SK-N-SH (cell line): ENCODE results near the gene LHPP. TPM values are rescaled to one million over a fixed set of nuclear protein-coding genes. Genes with fewer than 3 reads are reported as not detected.

Experiments used
- CTCF ChIA-PET: fragments of 300-600, 350-600 bp; formaldehyde crosslinking; extraction: SDS; loops from one replicate; lab custom pipeline; 2021; lab: Yijun Ruan, JAX
- POLR2A ChIA-PET: fragments of 350-600 bp; sonication (Branson Sonifier 250); formaldehyde crosslinking; extraction: SDS; loops from one replicate; lab custom pipeline; 2020; ENCODE audit warnings: antibody characterized with exemption, inconsistent platforms; lab: Yijun Ruan, JAX
- DNase-seq: peaks from one replicate; pipeline ENCODE4 v3.0.0; 2012
- H2AFZ ChIP-seq: fragments of 200-600 bp; sonication (generic); 2 replicates; pipeline ENCODE4 v1.8.1; 2016; ENCODE audit warnings: antibody characterized with exemption, mild to moderate bottlenecking, low read depth
- H3F3A ChIP-seq: fragments of 200-600 bp; sonication (generic); replicated peaks from 2 replicates; pipeline ENCODE3; 2016; ENCODE audit warnings: antibody characterized with exemption, mild to moderate bottlenecking; ENCODE audit not compliant: insufficient read depth
- H3K27ac ChIP-seq, 2 experiments: fragments of 200-500 bp in 1 of 2; fragments of 200-600 bp in 1 of 2; sonication (Bioruptor generic) in 1 of 2; sonication (generic), shearing (Covaris generic) in 1 of 2; 2 replicates each; pipeline versions ENCODE4 v1.5.1 to v1.6.1; 2014 to 2016; ENCODE audit warnings: low read depth in 2 of 2, inconsistent platforms in 1 of 2, low read length in 1 of 2, mild to moderate bottlenecking in 1 of 2, mixed read lengths in 1 of 2
- H3K27me3 ChIP-seq: fragments of 200-600 bp; sonication (generic), shearing (Covaris generic); 2 replicates; pipeline ENCODE4 v1.6.1; 2016; ENCODE audit warnings: mixed run types; ENCODE audit not compliant: insufficient read depth
- H3K36me3 ChIP-seq, 2 experiments: fragments of 200-500 bp in 1 of 2; fragments of 200-600 bp in 1 of 2; sonication (Bioruptor generic) in 1 of 2; sonication (generic) in 1 of 2; replicated peaks in 1 of 2; 2 replicates each; pipeline versions ENCODE3 to v1.5.1; 2014 to 2016; ENCODE audit warnings: low read length in 1 of 2, mild to moderate bottlenecking in 1 of 2; ENCODE audit not compliant: insufficient read depth in 2 of 2, control insufficient read depth in 1 of 2
- H3K4me1 ChIP-seq, 2 experiments: fragments of 200-500 bp in 1 of 2; fragments of 200-600 bp in 1 of 2; sonication (Bioruptor generic) in 1 of 2; sonication (generic), shearing (Covaris generic) in 1 of 2; 2 replicates each; pipeline versions ENCODE4 v1.5.1 to v1.6.1; 2014 to 2016; ENCODE audit warnings: low read depth in 1 of 2, low read length in 1 of 2, mixed run types in 1 of 2; ENCODE audit not compliant: insufficient read depth in 2 of 2, control insufficient read depth in 1 of 2
- H3K4me2 ChIP-seq: fragments of 200-600 bp; sonication (generic), shearing (Covaris generic); 2 replicates; pipeline ENCODE4 v1.6.1; 2017; ENCODE audit warnings: mixed run types
- H3K4me3 ChIP-seq, 2 experiments: fragments of 200-500 bp in 1 of 2; fragments of 200-600 bp in 1 of 2; sonication (Bioruptor generic) in 1 of 2; sonication (generic), shearing (Covaris generic) in 1 of 2; 2 replicates each; pipeline versions ENCODE4 v1.5.1 to v1.8.1; 2014 to 2016; ENCODE audit warnings: low read depth in 2 of 2, inconsistent platforms in 1 of 2, low read length in 1 of 2, mild to moderate bottlenecking in 1 of 2, mixed read lengths in 1 of 2, moderate library complexity in 1 of 2
- H3K79me2 ChIP-seq: fragments of 200-600 bp; sonication (generic); 2 replicates; pipeline ENCODE4 v1.8.1; 2017; ENCODE audit warnings: mild to moderate bottlenecking; ENCODE audit not compliant: insufficient read depth
- H3K9ac ChIP-seq: fragments of 200-600 bp; sonication (generic); 2 replicates; pipeline ENCODE4 v1.6.1; 2017; ENCODE audit warnings: mixed run types
- H3K9me2 ChIP-seq: fragments of 200-600 bp; sonication (generic); 2 replicates; pipeline ENCODE4 v1.6.1; 2017; ENCODE audit warnings: mixed run types
- H3K9me3 ChIP-seq: fragments of 200-600 bp; sonication (generic); 2 replicates; pipeline ENCODE4 v1.6.1; 2017; ENCODE audit warnings: mixed run types, mild to moderate bottlenecking, moderate library complexity
- H4K20me1 ChIP-seq: fragments of 200-600 bp; sonication (generic); 2 replicates; pipeline ENCODE4 v1.6.1; 2017; ENCODE audit warnings: mild to moderate bottlenecking, mixed run types; ENCODE audit not compliant: insufficient read depth
- CHD2 ChIP-seq: fragments of 150-350 bp; IDR thresholded peaks from 2 replicates; pipeline ENCODE4 v1.6.1; 2018; ENCODE audit warnings: low read length; ENCODE audit not compliant: partially characterized antibody
- EZH2phosphoT487 ChIP-seq: fragments of 200-600 bp; sonication (generic); IDR thresholded peaks from 2 replicates; pipeline ENCODE4 v1.6.1; 2017; ENCODE audit warnings: low read depth, mixed run types, mild to moderate bottlenecking, antibody characterized with exemption, moderate library complexity, borderline replicate concordance
- FOXJ3 ChIP-seq: sonication (generic); formaldehyde crosslinking; IDR thresholded peaks from 2 replicates; pipeline ENCODE4 v1.5.1; 2020; ENCODE audit warnings: mild to moderate bottlenecking, missing genetic modification reagents
- GABPA ChIP-seq: IDR thresholded peaks from 2 replicates; pipeline ENCODE4 v1.4.0; 2012; ENCODE audit warnings: low read depth, mild to moderate bottlenecking
- JUND ChIP-seq: IDR thresholded peaks from 2 replicates; pipeline ENCODE4 v1.4.0; 2012
- MXI1 ChIP-seq: IDR thresholded peaks from 2 replicates; pipeline ENCODE4 v1.6.1; 2012; ENCODE audit warnings: mild to moderate bottlenecking, low read depth, low read length, improper control_type of control experiment
- NRF1 ChIP-seq: IDR thresholded peaks from 2 replicates; pipeline ENCODE4 v1.6.1; 2012; ENCODE audit warnings: low read depth, mild to moderate bottlenecking, low read length
- RCOR1 ChIP-seq: fragments of 150-350 bp; IDR thresholded peaks from 2 replicates; pipeline ENCODE4 v1.6.1; 2017; ENCODE audit warnings: antibody characterized with exemption, low read length
- SMC3 ChIP-seq: IDR thresholded peaks from 2 replicates; pipeline ENCODE4 v1.6.1; 2012; ENCODE audit warnings: low read depth, low read length, improper control_type of control experiment
- TCF12 ChIP-seq: IDR thresholded peaks from 2 replicates; pipeline ENCODE4 v1.4.0; 2012
- WGBS: methylation state at CpG from one replicate; pipeline ENCODE4 v1.1.6; 2017; ENCODE audit warnings: low lambda C conversion rate; 5-methylcytosine and 5-hydroxymethylcytosine counted together
- polyA plus RNA-seq, 3 experiments: library from polyadenylated mRNA; depleted of rRNA; stranded (reverse); fragments of >200 nt; gene quantifications; 2 replicates each; pipeline ENCODE4 v1.2.3, GENCODE V29; 2012
- TF ChIP-seq, protein P1 (sequence below): fragments of 150-350 bp; IDR thresholded peaks from 2 replicates; pipeline ENCODE4 v1.6.1; 2017; ENCODE audit warnings: antibody characterized with exemption, low read length, low read depth, borderline replicate concordance
- TF ChIP-seq, protein P2 (sequence below): IDR thresholded peaks from 2 replicates; pipeline ENCODE4 v1.4.0; 2012; ENCODE audit warnings: low read depth
- TF ChIP-seq, protein P3 (sequence below): IDR thresholded peaks from 2 replicates; pipeline ENCODE4 v1.4.0; 2012; ENCODE audit warnings: low read depth, borderline replicate concordance
- TF ChIP-seq, protein P4 (sequence below): IDR thresholded peaks from 2 replicates; pipeline ENCODE4 v1.6.1; 2012; ENCODE audit warnings: mild to moderate bottlenecking, low read depth, low read length, moderate library complexity
- TF ChIP-seq, protein P5 (sequence below): IDR thresholded peaks from 2 replicates; pipeline ENCODE4; 2012

Gene LHPP
- polyA plus RNA-seq, 1 of the 3 experiments (the other 2 are of a cell fraction), result 29.8 TPM

DNA sequence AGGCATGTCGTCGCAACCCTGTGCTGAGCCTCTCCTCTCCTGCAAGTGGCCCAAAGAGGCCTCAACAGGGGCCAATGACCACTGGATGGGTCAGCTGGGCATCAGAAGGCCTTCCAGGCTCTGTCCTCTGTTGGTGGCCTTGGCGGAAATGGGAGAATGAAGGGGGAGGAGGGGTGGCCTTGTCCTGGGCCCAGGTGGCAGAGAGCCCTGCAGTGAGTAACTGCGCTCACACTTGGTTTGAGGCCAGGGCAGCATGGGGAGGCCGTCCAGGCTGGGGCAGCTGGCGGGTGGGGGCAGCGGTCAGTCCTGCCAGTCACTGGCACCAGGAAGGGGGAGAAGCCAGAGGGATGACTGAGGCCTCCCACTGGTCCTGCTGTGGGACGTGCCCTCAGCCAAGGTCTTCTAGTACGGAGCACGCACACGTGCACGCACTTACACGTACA lies 59.8 kb downstream of the LHPP start:
- Histone ChIP-seq H3K36me3 (no peaks in the 10 kb centered on the region), H3K9ac (no peak overlapping the region), H3K4me3 (no peak overlapping the region), H3K79me2 (no peaks in the 10 kb centered on the region), H3K27me3 (no peaks in the 10 kb centered on the region), H3K27ac (no peak overlapping the region), H2AFZ (no peak overlapping the region), H3K4me2 (no peak overlapping the region), H3F3A (no peaks in the 10 kb centered on the region), H3K4me1 (peaks cover 0 to 10% of the 10 kb centered on the region in 2 experiments; a peak in 1 of 4 replicates), H4K20me1 (no peaks in the 10 kb centered on the region), H3K9me2 (no peaks in the 10 kb centered on the region), H3K9me3 (no peaks in the 10 kb centered on the region)
- ChIA-PET POLR2A (no interaction called here), CTCF (interaction anchor here (1.3 to 2.1 kb wide), 3 partner anchors 9 to 224 kb away, joined by 3 to 10 read pairs (median 3); no protein-coding TSS in a partner anchor)
- 87% methylated on average over 7 of the region's 13 CpGs for WGBS
- no peak for DNase-seq
- TF ChIP-seq CHD2 (no peak), JUND (no peak), GABPA (no peak), TCF12 (no peak), RCOR1 (no peak), FOXJ3 (CRISPR knock-in tag) (no peak), EZH2phosphoT487 (no peak), MXI1 (no peak)
- TF ChIP-seq, protein P1, sequence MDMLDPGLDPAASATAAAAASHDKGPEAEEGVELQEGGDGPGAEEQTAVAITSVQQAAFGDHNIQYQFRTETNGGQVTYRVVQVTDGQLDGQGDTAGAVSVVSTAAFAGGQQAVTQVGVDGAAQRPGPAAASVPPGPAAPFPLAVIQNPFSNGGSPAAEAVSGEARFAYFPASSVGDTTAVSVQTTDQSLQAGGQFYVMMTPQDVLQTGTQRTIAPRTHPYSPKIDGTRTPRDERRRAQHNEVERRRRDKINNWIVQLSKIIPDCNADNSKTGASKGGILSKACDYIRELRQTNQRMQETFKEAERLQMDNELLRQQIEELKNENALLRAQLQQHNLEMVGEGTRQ, result no peak
- TF ChIP-seq, protein P2, sequence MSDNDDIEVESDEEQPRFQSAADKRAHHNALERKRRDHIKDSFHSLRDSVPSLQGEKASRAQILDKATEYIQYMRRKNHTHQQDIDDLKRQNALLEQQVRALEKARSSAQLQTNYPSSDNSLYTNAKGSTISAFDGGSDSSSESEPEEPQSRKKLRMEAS, result no peak

DNA sequence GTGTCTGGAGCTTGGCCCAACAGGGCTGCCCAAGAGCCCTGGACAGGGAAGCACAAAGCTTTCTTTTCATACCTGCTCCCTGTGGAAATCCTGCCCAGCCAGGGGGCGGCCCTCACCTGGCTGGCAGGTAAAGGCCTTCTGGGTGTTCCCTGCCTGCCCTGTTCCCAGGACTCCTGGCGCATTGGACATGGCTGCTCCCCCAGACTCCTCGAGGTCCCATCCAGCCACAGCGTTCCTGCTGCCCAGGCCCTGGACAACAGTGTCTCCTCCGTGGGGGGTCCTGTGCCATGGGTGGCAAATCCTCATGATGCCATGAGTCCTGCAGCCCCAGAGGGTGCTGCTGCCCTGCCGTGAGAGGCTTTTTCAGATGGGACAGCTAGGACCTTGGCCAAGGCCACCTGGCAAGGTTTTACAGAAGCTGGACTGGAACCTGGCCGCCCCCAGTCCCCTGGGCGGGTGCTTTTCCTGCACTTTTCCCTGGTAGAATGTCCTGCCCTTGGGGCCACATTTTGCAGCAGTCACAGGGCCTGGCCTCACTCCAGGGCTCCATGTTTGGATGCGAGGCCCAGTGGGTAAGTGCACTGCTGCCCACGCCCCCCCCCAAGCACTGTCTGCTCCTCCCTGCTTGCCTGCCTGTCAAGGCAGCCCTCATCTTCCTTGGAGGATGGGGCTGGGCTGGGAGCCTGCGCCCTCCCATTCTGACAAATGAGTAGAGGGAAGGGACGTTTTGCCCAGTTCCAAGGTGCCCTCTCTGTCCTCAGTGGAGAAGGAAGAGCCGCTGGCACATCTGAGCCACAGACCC lies 60.7 kb downstream of the LHPP start:
- TF ChIP-seq, protein P3, sequence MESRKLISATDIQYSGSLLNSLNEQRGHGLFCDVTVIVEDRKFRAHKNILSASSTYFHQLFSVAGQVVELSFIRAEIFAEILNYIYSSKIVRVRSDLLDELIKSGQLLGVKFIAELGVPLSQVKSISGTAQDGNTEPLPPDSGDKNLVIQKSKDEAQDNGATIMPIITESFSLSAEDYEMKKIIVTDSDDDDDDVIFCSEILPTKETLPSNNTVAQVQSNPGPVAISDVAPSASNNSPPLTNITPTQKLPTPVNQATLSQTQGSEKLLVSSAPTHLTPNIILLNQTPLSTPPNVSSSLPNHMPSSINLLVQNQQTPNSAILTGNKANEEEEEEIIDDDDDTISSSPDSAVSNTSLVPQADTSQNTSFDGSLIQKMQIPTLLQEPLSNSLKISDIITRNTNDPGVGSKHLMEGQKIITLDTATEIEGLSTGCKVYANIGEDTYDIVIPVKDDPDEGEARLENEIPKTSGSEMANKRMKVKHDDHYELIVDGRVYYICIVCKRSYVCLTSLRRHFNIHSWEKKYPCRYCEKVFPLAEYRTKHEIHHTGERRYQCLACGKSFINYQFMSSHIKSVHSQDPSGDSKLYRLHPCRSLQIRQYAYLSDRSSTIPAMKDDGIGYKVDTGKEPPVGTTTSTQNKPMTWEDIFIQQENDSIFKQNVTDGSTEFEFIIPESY, result no peak
- TF ChIP-seq GABPA (no peak), NRF1 (no peak), JUND (no peak), SMC3 (no peak)
- TF ChIP-seq, protein P4, sequence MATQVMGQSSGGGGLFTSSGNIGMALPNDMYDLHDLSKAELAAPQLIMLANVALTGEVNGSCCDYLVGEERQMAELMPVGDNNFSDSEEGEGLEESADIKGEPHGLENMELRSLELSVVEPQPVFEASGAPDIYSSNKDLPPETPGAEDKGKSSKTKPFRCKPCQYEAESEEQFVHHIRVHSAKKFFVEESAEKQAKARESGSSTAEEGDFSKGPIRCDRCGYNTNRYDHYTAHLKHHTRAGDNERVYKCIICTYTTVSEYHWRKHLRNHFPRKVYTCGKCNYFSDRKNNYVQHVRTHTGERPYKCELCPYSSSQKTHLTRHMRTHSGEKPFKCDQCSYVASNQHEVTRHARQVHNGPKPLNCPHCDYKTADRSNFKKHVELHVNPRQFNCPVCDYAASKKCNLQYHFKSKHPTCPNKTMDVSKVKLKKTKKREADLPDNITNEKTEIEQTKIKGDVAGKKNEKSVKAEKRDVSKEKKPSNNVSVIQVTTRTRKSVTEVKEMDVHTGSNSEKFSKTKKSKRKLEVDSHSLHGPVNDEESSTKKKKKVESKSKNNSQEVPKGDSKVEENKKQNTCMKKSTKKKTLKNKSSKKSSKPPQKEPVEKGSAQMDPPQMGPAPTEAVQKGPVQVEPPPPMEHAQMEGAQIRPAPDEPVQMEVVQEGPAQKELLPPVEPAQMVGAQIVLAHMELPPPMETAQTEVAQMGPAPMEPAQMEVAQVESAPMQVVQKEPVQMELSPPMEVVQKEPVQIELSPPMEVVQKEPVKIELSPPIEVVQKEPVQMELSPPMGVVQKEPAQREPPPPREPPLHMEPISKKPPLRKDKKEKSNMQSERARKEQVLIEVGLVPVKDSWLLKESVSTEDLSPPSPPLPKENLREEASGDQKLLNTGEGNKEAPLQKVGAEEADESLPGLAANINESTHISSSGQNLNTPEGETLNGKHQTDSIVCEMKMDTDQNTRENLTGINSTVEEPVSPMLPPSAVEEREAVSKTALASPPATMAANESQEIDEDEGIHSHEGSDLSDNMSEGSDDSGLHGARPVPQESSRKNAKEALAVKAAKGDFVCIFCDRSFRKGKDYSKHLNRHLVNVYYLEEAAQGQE, result no peak
- TF ChIP-seq, protein P5, sequence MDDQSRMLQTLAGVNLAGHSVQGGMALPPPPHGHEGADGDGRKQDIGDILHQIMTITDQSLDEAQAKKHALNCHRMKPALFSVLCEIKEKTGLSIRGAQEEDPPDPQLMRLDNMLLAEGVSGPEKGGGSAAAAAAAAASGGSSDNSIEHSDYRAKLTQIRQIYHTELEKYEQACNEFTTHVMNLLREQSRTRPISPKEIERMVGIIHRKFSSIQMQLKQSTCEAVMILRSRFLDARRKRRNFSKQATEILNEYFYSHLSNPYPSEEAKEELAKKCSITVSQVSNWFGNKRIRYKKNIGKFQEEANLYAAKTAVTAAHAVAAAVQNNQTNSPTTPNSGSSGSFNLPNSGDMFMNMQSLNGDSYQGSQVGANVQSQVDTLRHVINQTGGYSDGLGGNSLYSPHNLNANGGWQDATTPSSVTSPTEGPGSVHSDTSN, result no peak
- DNase-seq, result no peak
- no peaks in the 10 kb centered on the region for H3F3A ChIP-seq
- H3K27me3 ChIP-seq, result no peaks in the 10 kb centered on the region
- no peaks in the 10 kb centered on the region for H4K20me1 ChIP-seq
- H3K9ac ChIP-seq, result no peak overlapping the region
- no peaks in the 10 kb centered on the region for H3K9me3 ChIP-seq
- ChIA-PET CTCF (interaction anchor here (0.7 to 2.1 kb wide), 3 partner anchors 8 to 305 kb away, joined by 3 to 10 read pairs (median 3); no protein-coding TSS in a partner anchor), POLR2A (no interaction called here)
- H3K79me2 ChIP-seq, result no peaks in the 10 kb centered on the region
- H3K27ac ChIP-seq, result no peak overlapping the region
- WGBS, result 73% methylated on average over 5 of the region's 13 CpGs
- H3K4me2 ChIP-seq, result no peak overlapping the region
- no peaks in the 10 kb centered on the region for H3K9me2 ChIP-seq
- no peak overlapping the region for H3K4me3 ChIP-seq
- no peaks in the 10 kb centered on the region for H3K36me3 ChIP-seq
- H2AFZ ChIP-seq, result no peak overlapping the region
- H3K4me1 ChIP-seq, result peaks cover 0 to 10% of the 10 kb centered on the region in 2 experiments; a peak in 1 of 4 replicates
